ENCODE measurements around the gene THSD1.

DNA sequence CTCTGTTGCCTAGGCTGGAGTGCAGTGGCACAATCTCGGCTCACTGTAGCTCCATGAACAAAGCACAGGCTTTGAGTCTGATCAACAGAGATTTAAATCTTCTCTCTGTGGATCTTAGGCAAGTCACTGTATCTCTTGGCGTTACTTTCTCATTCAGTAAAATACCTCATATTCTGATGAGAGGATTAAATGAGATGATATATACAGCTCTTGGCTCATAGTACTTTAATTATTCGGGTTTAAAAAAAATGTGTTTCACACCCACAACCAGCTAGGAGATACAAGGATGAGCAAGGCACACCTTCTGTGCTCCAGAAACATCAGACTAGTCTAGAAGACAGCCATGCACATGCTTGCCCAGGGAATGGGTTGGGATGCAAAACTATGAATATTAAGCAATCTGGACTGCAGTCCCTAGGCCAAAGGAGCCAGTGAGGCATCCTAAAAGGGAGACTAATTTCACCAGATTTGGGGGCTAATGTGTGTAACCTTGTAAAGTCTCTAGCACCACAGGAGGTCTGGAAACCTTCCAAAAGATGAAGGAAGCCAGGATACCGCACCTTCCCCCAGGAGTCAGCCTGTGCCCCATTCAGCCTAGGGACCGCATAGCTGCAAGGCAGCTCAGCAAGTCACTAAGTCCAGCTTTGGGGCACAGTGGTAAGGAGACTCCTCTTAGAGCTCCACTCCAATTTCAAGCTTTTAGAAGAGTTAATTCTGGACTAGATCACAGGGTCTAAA is 42.0 kb upstream of the THSD1 start:
- TF ChIP-seq, protein P1, sequence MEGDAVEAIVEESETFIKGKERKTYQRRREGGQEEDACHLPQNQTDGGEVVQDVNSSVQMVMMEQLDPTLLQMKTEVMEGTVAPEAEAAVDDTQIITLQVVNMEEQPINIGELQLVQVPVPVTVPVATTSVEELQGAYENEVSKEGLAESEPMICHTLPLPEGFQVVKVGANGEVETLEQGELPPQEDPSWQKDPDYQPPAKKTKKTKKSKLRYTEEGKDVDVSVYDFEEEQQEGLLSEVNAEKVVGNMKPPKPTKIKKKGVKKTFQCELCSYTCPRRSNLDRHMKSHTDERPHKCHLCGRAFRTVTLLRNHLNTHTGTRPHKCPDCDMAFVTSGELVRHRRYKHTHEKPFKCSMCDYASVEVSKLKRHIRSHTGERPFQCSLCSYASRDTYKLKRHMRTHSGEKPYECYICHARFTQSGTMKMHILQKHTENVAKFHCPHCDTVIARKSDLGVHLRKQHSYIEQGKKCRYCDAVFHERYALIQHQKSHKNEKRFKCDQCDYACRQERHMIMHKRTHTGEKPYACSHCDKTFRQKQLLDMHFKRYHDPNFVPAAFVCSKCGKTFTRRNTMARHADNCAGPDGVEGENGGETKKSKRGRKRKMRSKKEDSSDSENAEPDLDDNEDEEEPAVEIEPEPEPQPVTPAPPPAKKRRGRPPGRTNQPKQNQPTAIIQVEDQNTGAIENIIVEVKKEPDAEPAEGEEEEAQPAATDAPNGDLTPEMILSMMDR (IDR thresholded peaks at IDR 0.05): no peak
- TF ChIP-seq ZFX (IDR thresholded peaks at IDR 0.05; ENCODE audit: borderline replicate concordance): no peak
